SKM-1 (cell line): ENCODE data around the gene OR2A2.

Experiments
- DNase-seq: peaks from one replicate; lab custom pipeline; 2025; ENCODE audit not compliant: unreplicated experiment; lab: John Stamatoyannopoulos, UW

The OR2A2 gene

DNA sequence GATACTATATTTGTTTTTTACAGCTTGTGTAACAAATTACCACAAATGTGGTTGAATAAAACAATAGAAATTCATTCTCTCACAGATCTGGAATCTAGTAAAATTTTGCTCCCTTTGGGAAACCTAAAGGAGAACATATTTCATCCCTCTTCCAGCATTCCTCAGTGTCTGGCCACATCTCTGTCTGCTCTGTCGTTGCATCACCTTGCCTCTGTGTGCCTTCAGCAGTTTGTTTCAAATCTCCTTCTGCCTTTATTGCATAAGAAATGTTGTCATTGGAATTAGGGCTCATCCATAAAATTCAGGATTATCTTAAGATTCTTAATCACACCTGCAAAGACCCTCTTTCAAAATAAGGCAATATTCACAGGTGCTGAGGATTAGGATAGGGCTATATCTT is 28.1 kb downstream of the OR2A2 start:
- no peak for DNase-seq

GRCh38 chr7:144142187-144142586 is 32.8 kb downstream of the OR2A2 start:
- no peak for DNase-seq

- DNase-seq: no peak
Measured at GRCh38 chr7:144144426-144144825, 35.0 kb downstream of the OR2A2 start.

- no peak for DNase-seq
Measured at GRCh38 chr7:144148224-144148827, 38.9 kb downstream of the OR2A2 start.

GRCh38 chr7:144158861-144159260 is 49.5 kb downstream of the OR2A2 start:
- no peak for DNase-seq
